H1 (cell line): ENCODE data around the gene ASCL5. TPM values are rescaled to one million over a fixed set of nuclear protein-coding genes. Genes with fewer than 3 reads are reported as not detected.

Source experiments
- CTCF ChIA-PET: fragments of 300-600 bp; sonication (Branson Sonifier 250); formaldehyde crosslinking; loops from one replicate; lab custom pipeline; 2021; ENCODE audit not compliant: partially characterized antibody; lab: Charles Lee
- POLR2A ChIA-PET: fragments of 300-600 bp; sonication (Branson Sonifier 250); formaldehyde crosslinking; loops from one replicate; lab custom pipeline; 2021; ENCODE audit warnings: inconsistent platforms; ENCODE audit not compliant: partially characterized antibody; lab: Charles Lee
- DNase-seq, 2 experiments: peaks; one replicate each; pipeline versions ENCODE4 v3.0.0 to v3.0.0-alpha.2; 2010 to 2022; ENCODE audit warnings: low spot score in 2 of 2, low read depth in 1 of 2, mixed read lengths in 1 of 2
- FAIRE-seq: peaks from 2 replicates; lab custom pipeline; 2011; peaks lifted over from hg19 to GRCh38; lab: Jason Lieb, UNC
- H2AFZ ChIP-seq: 2 replicates; pipeline ENCODE4 v1.8.1; 2012; ENCODE audit warnings: low read length, inconsistent platforms
- H2AK5ac ChIP-seq: 2 replicates; pipeline ENCODE4 v1.6.1; 2013; ENCODE audit warnings: low read depth, low read length
- H2BK120ac ChIP-seq: replicated peaks from 2 replicates; pipeline ENCODE3; 2013; ENCODE audit warnings: low read depth, low read length, inconsistent platforms
- H2BK12ac ChIP-seq: 2 replicates; pipeline ENCODE4 v1.6.1; 2013; ENCODE audit warnings: low read depth, low read length
- H2BK15ac ChIP-seq: 2 replicates; pipeline ENCODE4 v1.6.1; 2013; ENCODE audit warnings: low read length
- H2BK20ac ChIP-seq: 2 replicates; pipeline ENCODE4 v1.6.1; 2013; ENCODE audit warnings: low read length
- H2BK5ac ChIP-seq: 2 replicates; pipeline ENCODE4 v1.6.1; 2013; ENCODE audit warnings: low read depth, low read length
- H3K14ac ChIP-seq: 2 replicates; pipeline ENCODE4 v1.6.1; 2013; ENCODE audit warnings: inconsistent platforms; ENCODE audit not compliant: insufficient read length
- H3K18ac ChIP-seq: 2 replicates; pipeline ENCODE4 v1.6.1; 2013; ENCODE audit warnings: low read length; ENCODE audit errors: extremely low read depth
- H3K23ac ChIP-seq: 2 replicates; pipeline ENCODE4 v1.6.1; 2013; ENCODE audit warnings: inconsistent platforms; ENCODE audit not compliant: insufficient read length
- H3K23me2 ChIP-seq: 2 replicates; pipeline ENCODE4 v1.6.1; 2013; ENCODE audit warnings: low read depth, low read length
- H3K27ac ChIP-seq: 2 replicates; pipeline ENCODE4 v1.6.1; 2011; ENCODE audit warnings: low read depth, low read length, inconsistent platforms
- H3K27me3 ChIP-seq, 4 experiments: replicated peaks in 1 of 4; 1 replicate in 1 of 4; 2 replicates in 3 of 4; pipeline versions ENCODE4 v1.6.1 to v1.8.1; 2011 to 2013; ENCODE audit warnings: low read length in 3 of 4, mild to moderate bottlenecking in 3 of 4, inconsistent platforms in 2 of 4, mixed read lengths in 2 of 4, moderate library complexity in 1 of 4; ENCODE audit not compliant: control insufficient read depth in 3 of 4, insufficient read depth in 3 of 4; ENCODE audit errors: extremely low read depth in 1 of 4
- H3K36me3 ChIP-seq, 4 experiments: 2 replicates each; pipeline versions ENCODE4 v1.6.1 to v1.8.1; 2011 to 2013; ENCODE audit warnings: mild to moderate bottlenecking in 4 of 4, low read length in 3 of 4, moderate library complexity in 2 of 4, control low read depth in 1 of 4, inconsistent platforms in 1 of 4; ENCODE audit not compliant: insufficient read depth in 4 of 4, control insufficient read depth in 2 of 4
- H3K4ac ChIP-seq: replicated peaks from 2 replicates; pipeline ENCODE3; 2013; ENCODE audit warnings: low read length, low read depth, mixed read lengths, inconsistent platforms; ENCODE audit not compliant: insufficient read length
- H3K4me1 ChIP-seq, 4 experiments: replicated peaks in 1 of 4; 1 replicate in 1 of 4; 2 replicates in 3 of 4; pipeline versions ENCODE4 v1.6.1 to v1.8.1; 2011 to 2013; ENCODE audit warnings: low read length in 3 of 4, inconsistent platforms in 2 of 4, mixed read lengths in 1 of 4; ENCODE audit not compliant: insufficient read depth in 4 of 4, control insufficient read depth in 3 of 4
- H3K4me2 ChIP-seq, 2 experiments: 2 replicates each; pipeline versions ENCODE4 v1.6.1 to v1.8.1; 2011 to 2013; ENCODE audit warnings: low read depth in 2 of 2, low read length in 2 of 2, control low read depth in 1 of 2, inconsistent platforms in 1 of 2, mild to moderate bottlenecking in 1 of 2; ENCODE audit not compliant: insufficient read depth in 1 of 2
- H3K4me3 ChIP-seq, 4 experiments: fragments of 200-600, 300-600 bp in 1 of 4; sonication (generic), shearing (Covaris generic), sonication (Bioruptor Twin) in 1 of 4; 2 replicates each; pipeline versions ENCODE4 v1.5.1 to v1.8.1; 2011 to 2016; ENCODE audit warnings: low read length in 4 of 4, low read depth in 3 of 4, control low read depth in 2 of 4, inconsistent platforms in 2 of 4, mild to moderate bottlenecking in 2 of 4, mixed read lengths in 1 of 4, moderate library complexity in 1 of 4; ENCODE audit not compliant: insufficient read depth in 2 of 4; ENCODE audit errors: extremely low read depth in 1 of 4
- H3K56ac ChIP-seq: replicated peaks from 2 replicates; pipeline ENCODE3; 2013; ENCODE audit warnings: low read depth, mild to moderate bottlenecking, mixed read lengths, low read length, inconsistent platforms; ENCODE audit not compliant: insufficient read length
- H3K79me1 ChIP-seq: 2 replicates; pipeline ENCODE4 v1.6.1; 2013; ENCODE audit warnings: low read depth, low read length, control low read depth
- H3K79me2 ChIP-seq, 2 experiments: 2 replicates each; pipeline versions ENCODE4 v1.6.1 to v1.8.1; 2012 to 2013; ENCODE audit warnings: low read length in 2 of 2, mild to moderate bottlenecking in 2 of 2, inconsistent platforms in 1 of 2; ENCODE audit not compliant: insufficient read depth in 2 of 2, control insufficient read depth in 1 of 2
- H3K9ac ChIP-seq, 4 experiments: replicated peaks in 1 of 4; 1 replicate in 1 of 4; 2 replicates in 3 of 4; pipeline versions ENCODE4 v1.6.1 to v1.8.1; 2011 to 2013; ENCODE audit warnings: low read depth in 3 of 4, low read length in 3 of 4, control low read depth in 2 of 4, mild to moderate bottlenecking in 2 of 4, moderate library complexity in 2 of 4, inconsistent platforms in 1 of 4; ENCODE audit errors: extremely low read depth in 1 of 4
- H3K9me3 ChIP-seq, 2 experiments: 2 replicates each; pipeline versions ENCODE4 v1.6.1 to v1.8.1; 2012 to 2013; ENCODE audit warnings: mild to moderate bottlenecking in 2 of 2, moderate library complexity in 2 of 2, control low read depth in 1 of 2, inconsistent platforms in 1 of 2, low read depth in 1 of 2, low read length in 1 of 2, mixed read lengths in 1 of 2; ENCODE audit not compliant: insufficient read depth in 2 of 2
- H4K20me1 ChIP-seq, 2 experiments: replicated peaks in 1 of 2; 2 replicates each; pipeline versions ENCODE3 to v1.8.1; 2011 to 2013; ENCODE audit warnings: inconsistent platforms in 2 of 2, low read length in 2 of 2, mild to moderate bottlenecking in 1 of 2; ENCODE audit not compliant: insufficient read depth in 2 of 2, control insufficient read depth in 1 of 2
- H4K5ac ChIP-seq: 2 replicates; pipeline ENCODE4 v1.6.1; 2013; ENCODE audit warnings: low read length, low read depth, mixed read lengths, inconsistent platforms; ENCODE audit not compliant: insufficient read length
- H4K8ac ChIP-seq: 2 replicates; pipeline ENCODE4 v1.8.0; 2013; ENCODE audit warnings: mild to moderate bottlenecking, moderate library complexity, low read length, inconsistent platforms; ENCODE audit not compliant: insufficient read depth; ENCODE audit errors: extremely low read depth
- H4K91ac ChIP-seq: replicated peaks from 2 replicates; pipeline ENCODE3; 2013; ENCODE audit warnings: low read length, mixed read lengths, inconsistent platforms; ENCODE audit not compliant: insufficient read length
- BCL11A ChIP-seq, 2 experiments: IDR thresholded peaks; one replicate each; pipeline ENCODE4 v1.6.1; 2011; ENCODE audit warnings: low read depth in 2 of 2, low read length in 2 of 2, mild to moderate bottlenecking in 2 of 2
- PHF8 ChIP-seq: fragments of 200-600 bp; sonication (generic); conservative IDR thresholded peaks from 2 replicates; pipeline ENCODE4 v1.7.1; 2012; ENCODE audit warnings: low read depth, mild to moderate bottlenecking, inconsistent platforms, low read length, moderate library complexity
- SP1 ChIP-seq: IDR thresholded peaks from 2 replicates; pipeline ENCODE4 v1.6.1; 2011; ENCODE audit warnings: low read depth, low read length
- WGBS, 2 experiments: shearing (Covaris generic) in 1 of 2; methylation state at CpG; one replicate each; pipeline versions ENCODE4 v1.1.6 to v1.1.7; 2013 to 2015; ENCODE audit warnings: low lambda C conversion rate in 2 of 2, mixed read lengths in 2 of 2, inconsistent platforms in 1 of 2, low coverage in 1 of 2, missing lambda C conversion rate in 1 of 2; ENCODE audit not compliant: insufficient replicate concordance in 2 of 2, insufficient coverage in 1 of 2, insufficient read length in 1 of 2; ENCODE audit errors: extremely low coverage in 1 of 2, missing lambda C conversion rate in 1 of 2; 5-methylcytosine and 5-hydroxymethylcytosine counted together
- polyA plus RNA-seq, 7 experiments: library from polyadenylated mRNA; depleted of rRNA in 3 of 7; stranded (reverse) in 5 of 7; unstranded in 2 of 7; fragments of >200 nt in 5 of 7; fragments of 200-250 nt in 2 of 7; gene quantifications; 1 replicate in 5 of 7; 2 replicates in 1 of 7; 4 replicates in 1 of 7; pipeline versions ENCODE4 v1.2.1 to v1.2.3, GENCODE V29; 2011 to 2013; ENCODE audit warnings: missing spikeins in 2 of 7, mixed read lengths in 2 of 7
- total RNA-seq: library from RNA; stranded (reverse); fragmentation: NEBNext Ultra II Directional; extraction: Animal tissue kit (Norgen Biotek cat#: 25700); gene quantifications from 2 replicates; pipeline ENCODE4 v1.2.1, GENCODE V29; 2021

Gene ASCL5
- total and polyA plus RNA-seq, 2 of the 8 experiments (the other 6 are each of a cell fraction or from before 2014, with no cell fraction given): 0.29 to 0.41 TPM

DNA sequence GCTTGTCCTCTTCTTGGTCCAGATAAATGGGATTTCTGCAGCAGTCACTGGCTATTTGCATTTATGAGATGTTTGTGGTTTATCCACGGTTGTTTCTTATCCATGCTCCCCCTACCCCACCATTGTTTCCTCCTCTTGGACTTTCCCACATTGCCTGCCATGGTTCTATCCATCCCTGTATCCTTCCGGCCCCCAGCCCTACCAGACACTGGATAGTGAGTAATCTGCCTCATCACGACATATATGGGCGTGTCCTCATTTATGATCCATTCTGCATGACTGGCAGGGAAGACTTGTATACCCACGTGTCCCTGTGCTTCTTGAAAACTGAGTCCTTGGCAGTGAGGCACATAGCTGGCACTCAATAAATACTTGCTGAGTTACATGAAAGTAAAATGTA, 54.8 kb downstream of the ASCL5 start:
- H3K56ac ChIP-seq: no peak overlapping the region
- H3K9me3 ChIP-seq: no peaks in the 10 kb centered on the region
- ChIA-PET POLR2A (no interaction called here), CTCF (interaction anchor here (0.5 to 10.6 kb wide), 7 partner anchors 11 to 97 kb away, joined by 3 to 97 read pairs (median 6); no protein-coding TSS in a partner anchor)
- no peak overlapping the region for H2BK20ac ChIP-seq
- no peaks in the 10 kb centered on the region for H3K36me3 ChIP-seq
- no peak for FAIRE-seq
- no peak overlapping the region for H3K23ac ChIP-seq
- H3K9ac ChIP-seq: no peak overlapping the region
- H2AFZ ChIP-seq: no peak overlapping the region
- H2AK5ac ChIP-seq: no peak overlapping the region
- H4K5ac ChIP-seq: no peak overlapping the region
- DNase-seq: no peak
- no peak overlapping the region for H4K91ac ChIP-seq
- no peak overlapping the region for H2BK5ac ChIP-seq
- H3K4me3 ChIP-seq: no peak overlapping the region
- no peak overlapping the region for H3K18ac ChIP-seq
- 73% methylated on average over 5 of the region's 5 CpGs; no CpG with 5 or more reads in 1 of the 2 experiments for WGBS, 2 experiments
- peaks cover 0 to 4% (median 0%) of the 10 kb centered on the region in 4 experiments; a peak in 1 of 7 replicates for H3K4me1 ChIP-seq
- no peak overlapping the region for H3K4me2 ChIP-seq
- no peaks in the 10 kb centered on the region; a peak in 1 of 7 replicates for H3K27me3 ChIP-seq
- no peak overlapping the region for H2BK120ac ChIP-seq
- no peaks in the 10 kb centered on the region for H3K79me2 ChIP-seq
- H3K14ac ChIP-seq: no peak overlapping the region
- no peak overlapping the region for H4K8ac ChIP-seq
- no peak overlapping the region for H2BK12ac ChIP-seq
- no peak overlapping the region for H3K27ac ChIP-seq
- no peak overlapping the region for H3K4ac ChIP-seq
- H2BK15ac ChIP-seq: no peak overlapping the region
- H3K79me1 ChIP-seq: no peaks in the 10 kb centered on the region
- H3K23me2 ChIP-seq: no peaks in the 10 kb centered on the region
- H4K20me1 ChIP-seq: no peaks in the 10 kb centered on the region
- no peak for TF ChIP-seq PHF8
- no peak for TF ChIP-seq SP1
- no peak for TF ChIP-seq BCL11A (IDR thresholded peaks at IDR 0.05; ENCODE audit: low read depth in 2 of 2, low read length in 2 of 2)
